B cell (primary cell): ENCODE results near the gene TRIM72.

Source experiments
- CTCF ChIP-seq: fragments of 200-600 bp; IDR thresholded peaks from one replicate; pipeline ENCODE4 v1.8.0; 2022; ENCODE audit warnings: antibody characterized with exemption, mild to moderate bottlenecking
- EZH2 ChIP-seq: IDR thresholded peaks from 2 replicates; pipeline ENCODE4 v1.6.1; 2012; ENCODE audit warnings: borderline replicate concordance, low read depth, mild to moderate bottlenecking, moderate library complexity, low read length; ENCODE audit not compliant: insufficient read depth, poor library complexity, severe bottlenecking

GRCh38 chr16:31183432-31184428 lies 30.2 kb upstream of the TRIM72 start:
- TF ChIP-seq CTCF (no peak), EZH2 (no peak)
